ENCODE results near the gene KASH5.

The KASH5 gene

GRCh38 chr19:49387936-49388372 lies at the start of gene KASH5:
TSS of gene KASH5 (plus strand) at chr19:49388249. CDS start at chr19:49390884, 2,635 bp downstream.
- DNase-seq = no peak

GRCh38 chr19:49338691-49339300 lies 49.3 kb upstream of the KASH5 start:
- no peak for DNase-seq

- no peak for DNase-seq
These were observed 48.6 kb upstream of the KASH5 start for GRCh38 chr19:49339301-49340068.

GRCh38 chr19:49340069-49340864 lies 47.8 kb upstream of the KASH5 start:
- no peak for DNase-seq

- DNase-seq = no peak
These were observed 47.0 kb upstream of the KASH5 start for GRCh38 chr19:49340865-49341718.

GRCh38 chr19:49342291-49342721 lies 45.7 kb upstream of the KASH5 start:
- no peak for DNase-seq

GRCh38 chr19:49343123-49343522 lies 44.9 kb upstream of the KASH5 start:
- DNase-seq = no peak

- DNase-seq = no peak
These were observed 43.3 kb upstream of the KASH5 start for GRCh38 chr19:49344505-49345423.

- no peak for DNase-seq
These were observed 40.9 kb upstream of the KASH5 start for GRCh38 chr19:49347191-49347590.

GRCh38 chr19:49347835-49348234 lies 40.2 kb upstream of the KASH5 start:
- DNase-seq = no peak

GRCh38 chr19:49348305-49349189 lies 39.5 kb upstream of the KASH5 start:
- DNase-seq = no peak

- DNase-seq = no peak
These were observed 38.5 kb upstream of the KASH5 start for GRCh38 chr19:49349567-49349966.

- no peak for DNase-seq
These were observed 32.1 kb upstream of the KASH5 start for GRCh38 chr19:49355909-49356353.

- DNase-seq = no peak
These were observed 31.7 kb upstream of the KASH5 start for GRCh38 chr19:49356382-49356781.

- DNase-seq = no peak
These were observed 30.9 kb upstream of the KASH5 start for GRCh38 chr19:49357186-49357585.

GRCh38 chr19:49359851-49360820 lies 27.9 kb upstream of the KASH5 start:
- DNase-seq = no peak

GRCh38 chr19:49361438-49362047 lies 26.5 kb upstream of the KASH5 start:
- DNase-seq = no peak

GRCh38 chr19:49362048-49362928 lies 25.8 kb upstream of the KASH5 start, which contains the start of gene TEAD2:
TSS of gene TEAD2 (minus strand) at chr19:49362416. CDS start at chr19:49360075, 2,341 bp downstream.
- DNase-seq = no peak

All from GF-D8 (cell line).